ENCODE data around the gene SEMA3G.
A peak's percentile ranks its signal among the peaks of the same experiment; 100 is the strongest.

The SEMA3G gene

DNA sequence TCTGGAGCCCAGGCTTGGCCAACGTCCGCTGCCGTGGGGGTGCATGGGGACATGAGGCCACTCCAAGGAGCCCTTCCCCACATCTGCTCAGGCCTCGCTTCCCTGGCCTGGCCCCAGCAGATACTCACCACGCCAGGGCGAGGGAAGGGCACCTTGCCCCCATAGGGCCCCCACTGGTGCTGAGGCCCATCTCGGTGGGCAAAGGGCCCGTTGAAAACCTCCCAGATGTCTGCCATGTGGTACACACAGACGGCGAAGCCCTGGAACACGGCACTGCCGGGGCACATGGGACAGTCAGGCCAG is 4.7 kb downstream of the SEMA3G start:
- Histone ChIP-seq H3K18ac (ENCODE audit: low read depth in 1 of 2, low read length in 2 of 2) (no peak overlapping the region), H3K4ac (ENCODE audit: low read depth in 1 of 2, low read length in 2 of 2) (no peak overlapping the region), H4K8ac (ENCODE audit: low read length) (no peak overlapping the region), H3K4me3 (ENCODE audit: insufficient read depth in 1 of 2, low read depth in 1 of 2, low read length in 2 of 2) (no peak overlapping the region), H2BK12ac (ENCODE audit: low read length in 2 of 2) (no peak overlapping the region), H3K4me2 (ENCODE audit: low read length, poor library complexity, severe bottlenecking) (no peak overlapping the region), H3K9me3 (ENCODE audit: control insufficient read depth, low read length) (no peaks in the 10 kb centered on the region), H2AFZ (ENCODE audit: low read depth, low read length) (no peak overlapping the region), H2BK15ac (ENCODE audit: low read depth, poor library complexity, severe bottlenecking) (no peak overlapping the region), H4K91ac (ENCODE audit: low read length) (no peak overlapping the region), H2BK5ac (ENCODE audit: low read depth, low read length, poor library complexity, severe bottlenecking) (no peak overlapping the region), H3K27ac (ENCODE audit: low read length, poor library complexity, severe bottlenecking) (no peak overlapping the region), H3K79me1 (replicated peaks; ENCODE audit: low read length, poor library complexity, severe bottlenecking) (no peaks in the 10 kb centered on the region), H3K14ac (ENCODE audit: low read length in 2 of 2) (no peak overlapping the region), H3K36me3 (ENCODE audit: control insufficient read depth in 1 of 2, insufficient read depth in 2 of 2, low read depth in 1 of 2, low read length in 2 of 2) (no peaks in the 10 kb centered on the region), H3K27me3 (ENCODE audit: control insufficient read depth in 1 of 2, insufficient read depth in 1 of 2, low read length in 2 of 2) (peaks cover under 1 to 20% of the 10 kb centered on the region in 2 experiments), H3K4me1 (ENCODE audit: control insufficient read depth, insufficient read depth, low read depth, low read length) (peaks cover 7% of the 10 kb centered on the region), H2AK5ac (ENCODE audit: low read length, severe bottlenecking) (no peak overlapping the region), H3K9ac (ENCODE audit: low read length) (no peak overlapping the region), H3K23ac (ENCODE audit: low read length in 2 of 2) (no peak overlapping the region), H2BK120ac (ENCODE audit: low read depth, low read length) (no peak overlapping the region)
- 96% methylated on average over 12 of the region's 12 CpGs for WGBS
- DNase-seq, result no peak

DNA sequence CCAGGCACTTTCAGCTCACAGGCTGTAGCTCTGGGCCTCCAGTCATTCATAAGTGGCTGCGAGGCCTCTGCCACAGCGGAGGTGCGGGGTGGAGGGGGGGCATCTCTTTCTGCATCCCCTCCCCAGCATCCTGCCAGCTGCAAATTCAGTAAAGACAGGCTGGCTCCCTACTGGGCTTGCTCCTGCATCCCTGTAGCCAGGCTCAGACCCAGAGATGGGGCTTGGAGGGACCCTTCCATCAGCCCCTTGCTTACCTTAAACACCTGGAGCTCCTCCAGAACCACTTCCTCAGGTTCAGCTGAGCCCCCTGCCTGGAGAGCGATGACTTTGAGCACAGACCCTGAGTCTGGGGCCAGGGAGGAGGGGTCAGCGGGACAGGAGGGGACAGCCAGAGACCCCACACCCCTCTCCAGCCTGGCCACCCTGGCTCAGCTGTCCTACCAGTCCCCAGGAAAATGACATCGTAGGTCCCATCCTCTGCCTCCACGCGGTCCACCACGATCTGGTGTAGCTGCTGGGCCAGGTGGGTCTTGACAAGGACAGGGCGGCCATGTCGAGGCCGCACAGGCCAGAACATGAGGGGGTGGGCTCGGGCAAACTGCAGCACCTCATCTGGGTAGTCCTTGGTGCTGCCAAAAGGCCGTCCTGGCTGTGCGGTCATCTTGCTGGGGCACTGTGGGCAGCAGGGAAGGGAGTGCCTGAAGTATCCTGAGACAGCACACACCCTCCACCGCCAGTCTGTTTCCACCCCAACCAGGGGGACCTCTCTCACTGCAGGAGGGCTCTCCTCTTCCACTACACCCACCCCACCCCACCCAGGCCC is 5.3 kb downstream of the SEMA3G start:
- no peaks in the 10 kb centered on the region for H3K9me3 ChIP-seq (ENCODE audit: control insufficient read depth, low read length)
- H3K23ac ChIP-seq (ENCODE audit: low read length in 2 of 2), result no peak overlapping the region
- H3K79me1 ChIP-seq (replicated peaks; ENCODE audit: low read length, poor library complexity, severe bottlenecking), result no peaks in the 10 kb centered on the region
- H2AK5ac ChIP-seq (ENCODE audit: low read length, severe bottlenecking), result no peak overlapping the region
- H3K4ac ChIP-seq (ENCODE audit: low read depth in 1 of 2, low read length in 2 of 2), result no peak overlapping the region
- H2BK120ac ChIP-seq (ENCODE audit: low read depth, low read length), result no peak overlapping the region
- no peak overlapping the region for H2BK5ac ChIP-seq (ENCODE audit: low read depth, low read length, poor library complexity, severe bottlenecking)
- H3K4me2 ChIP-seq (ENCODE audit: low read length, poor library complexity, severe bottlenecking), result no peak overlapping the region
- H3K9ac ChIP-seq (ENCODE audit: low read length), result no peak overlapping the region
- no peak overlapping the region for H3K18ac ChIP-seq (ENCODE audit: low read depth in 1 of 2, low read length in 2 of 2)
- no peak for DNase-seq
- no peak overlapping the region for H3K4me3 ChIP-seq (ENCODE audit: insufficient read depth in 1 of 2, low read depth in 1 of 2, low read length in 2 of 2)
- 88% methylated on average over 16 of the region's 16 CpGs for WGBS
- no peak overlapping the region for H4K91ac ChIP-seq (ENCODE audit: low read length)
- H3K27ac ChIP-seq (ENCODE audit: low read length, poor library complexity, severe bottlenecking), result no peak overlapping the region
- H2BK15ac ChIP-seq (ENCODE audit: low read depth, poor library complexity, severe bottlenecking), result no peak overlapping the region
- H3K27me3 ChIP-seq (ENCODE audit: control insufficient read depth in 1 of 2, insufficient read depth in 1 of 2, low read length in 2 of 2), result peaks cover 6 to 24% of the 10 kb centered on the region in 2 experiments
- H2BK12ac ChIP-seq (ENCODE audit: low read length in 2 of 2), result no peak overlapping the region
- no peak overlapping the region for H4K8ac ChIP-seq (ENCODE audit: low read length)
- peaks cover 2% of the 10 kb centered on the region for H3K4me1 ChIP-seq (ENCODE audit: control insufficient read depth, insufficient read depth, low read depth, low read length)
- H2AFZ ChIP-seq (ENCODE audit: low read depth, low read length), result no peak overlapping the region
- H3K36me3 ChIP-seq (ENCODE audit: control insufficient read depth in 1 of 2, insufficient read depth in 2 of 2, low read depth in 1 of 2, low read length in 2 of 2), result no peaks in the 10 kb centered on the region
- no peak overlapping the region for H3K14ac ChIP-seq (ENCODE audit: low read length in 2 of 2)

DNA sequence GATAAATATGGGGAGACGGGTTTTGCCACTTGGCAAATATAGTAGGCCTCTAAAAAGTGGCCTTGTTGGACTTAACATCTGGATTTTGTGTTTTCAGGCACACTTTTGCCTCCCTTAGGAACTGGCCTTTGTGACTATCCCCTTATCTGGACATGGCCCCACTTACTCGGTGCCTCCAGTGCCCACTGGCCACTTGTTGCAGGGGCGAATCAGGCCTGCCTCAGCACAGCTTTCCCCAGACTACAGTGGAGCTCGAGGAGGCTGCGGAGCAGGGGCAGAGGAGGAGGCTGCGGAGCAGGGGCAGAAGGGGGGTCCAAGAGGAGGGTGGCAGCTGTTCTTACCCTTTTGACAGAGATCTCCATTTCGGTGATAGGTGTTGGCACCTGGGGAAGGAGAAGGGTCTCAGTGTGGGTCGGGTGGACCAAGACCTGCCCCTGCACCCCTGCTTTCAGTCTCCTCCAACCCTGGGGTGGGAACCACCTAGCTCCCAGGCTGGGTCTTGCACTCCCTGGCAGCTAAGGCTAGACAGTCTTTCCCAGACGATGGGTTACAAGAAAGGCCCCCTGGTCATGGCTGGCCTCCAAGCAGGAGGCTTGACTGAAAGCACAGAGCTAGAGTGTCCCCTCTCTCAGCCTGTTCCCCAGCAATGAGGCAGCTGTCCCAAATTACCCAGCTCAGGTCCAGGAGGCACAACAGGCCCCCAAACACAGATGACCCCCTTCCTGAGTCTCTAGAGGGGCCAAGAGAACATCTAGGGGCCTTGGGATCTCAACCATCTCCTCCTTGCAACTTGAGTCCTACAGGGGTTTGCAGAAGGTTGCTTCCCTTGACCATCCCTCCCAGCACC is 6.1 kb downstream of the SEMA3G start:
- peaks cover 10 to 22% of the 10 kb centered on the region in 2 experiments for H3K27me3 ChIP-seq (ENCODE audit: control insufficient read depth in 1 of 2, insufficient read depth in 1 of 2, low read length in 2 of 2)
- H3K18ac ChIP-seq (ENCODE audit: low read depth in 1 of 2, low read length in 2 of 2), result no peak overlapping the region
- no peak overlapping the region for H2AFZ ChIP-seq (ENCODE audit: low read depth, low read length)
- H2BK5ac ChIP-seq (ENCODE audit: low read depth, low read length, poor library complexity, severe bottlenecking), result no peak overlapping the region
- no peak overlapping the region for H3K4me2 ChIP-seq (ENCODE audit: low read length, poor library complexity, severe bottlenecking)
- peak overlapping the region; percentile 50 for H4K8ac ChIP-seq (ENCODE audit: low read length)
- no peak overlapping the region for H2AK5ac ChIP-seq (ENCODE audit: low read length, severe bottlenecking)
- no peaks in the 10 kb centered on the region for H3K9me3 ChIP-seq (ENCODE audit: control insufficient read depth, low read length)
- no peak overlapping the region for H4K91ac ChIP-seq (ENCODE audit: low read length)
- H3K27ac ChIP-seq (ENCODE audit: low read length, poor library complexity, severe bottlenecking), result no peak overlapping the region
- no peak overlapping the region for H2BK15ac ChIP-seq (ENCODE audit: low read depth, poor library complexity, severe bottlenecking)
- no peak for DNase-seq
- no peak overlapping the region for H3K9ac ChIP-seq (ENCODE audit: low read length)
- no peaks in the 10 kb centered on the region for H3K36me3 ChIP-seq (ENCODE audit: control insufficient read depth in 1 of 2, insufficient read depth in 2 of 2, low read depth in 1 of 2, low read length in 2 of 2)
- no peak overlapping the region for H2BK120ac ChIP-seq (ENCODE audit: low read depth, low read length)
- 94% methylated on average over 9 of the region's 9 CpGs for WGBS
- H3K79me1 ChIP-seq (replicated peaks; ENCODE audit: low read length, poor library complexity, severe bottlenecking), result no peaks in the 10 kb centered on the region
- no peak overlapping the region for H3K14ac ChIP-seq (ENCODE audit: low read length in 2 of 2)
- H3K4me3 ChIP-seq (ENCODE audit: insufficient read depth in 1 of 2, low read depth in 1 of 2, low read length in 2 of 2), result no peak overlapping the region
- H3K23ac ChIP-seq (ENCODE audit: low read length in 2 of 2), result no peak overlapping the region
- no peak overlapping the region for H2BK12ac ChIP-seq (ENCODE audit: low read length in 2 of 2)
- H3K4me1 ChIP-seq (ENCODE audit: control insufficient read depth, insufficient read depth, low read depth, low read length), result peaks cover 2% of the 10 kb centered on the region
- no peak overlapping the region for H3K4ac ChIP-seq (ENCODE audit: low read depth in 1 of 2, low read length in 2 of 2)

DNA sequence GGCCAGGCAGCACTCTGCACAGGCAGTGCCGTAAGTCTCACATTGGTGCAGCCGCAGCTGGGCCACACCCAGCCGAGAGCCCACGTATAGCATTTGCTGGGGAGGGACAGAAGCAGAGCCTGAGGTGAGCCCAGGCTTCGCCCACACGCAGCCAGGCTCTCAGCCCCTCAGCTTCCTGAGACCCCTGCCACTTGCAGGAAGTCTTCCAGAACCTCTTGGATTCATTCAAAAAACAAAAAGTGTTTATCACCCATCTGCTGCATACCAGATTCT is 6.9 kb downstream of the SEMA3G start:
- peaks cover 2% of the 10 kb centered on the region for H3K4me1 ChIP-seq (ENCODE audit: control insufficient read depth, insufficient read depth, low read depth, low read length)
- no peak overlapping the region for H3K4ac ChIP-seq (ENCODE audit: low read depth in 1 of 2, low read length in 2 of 2)
- no peak overlapping the region for H3K4me3 ChIP-seq (ENCODE audit: insufficient read depth in 1 of 2, low read depth in 1 of 2, low read length in 2 of 2)
- H2AFZ ChIP-seq (ENCODE audit: low read depth, low read length), result no peak overlapping the region
- no peak overlapping the region for H3K4me2 ChIP-seq (ENCODE audit: low read length, poor library complexity, severe bottlenecking)
- no peak overlapping the region for H3K27ac ChIP-seq (ENCODE audit: low read length, poor library complexity, severe bottlenecking)
- H3K79me1 ChIP-seq (replicated peaks; ENCODE audit: low read length, poor library complexity, severe bottlenecking), result no peaks in the 10 kb centered on the region
- H2BK12ac ChIP-seq (ENCODE audit: low read length in 2 of 2), result peak overlapping the region in 1 of 2 experiments; percentile 40
- peaks cover 10 to 19% of the 10 kb centered on the region in 2 experiments for H3K27me3 ChIP-seq (ENCODE audit: control insufficient read depth in 1 of 2, insufficient read depth in 1 of 2, low read length in 2 of 2)
- H4K91ac ChIP-seq (ENCODE audit: low read length), result no peak overlapping the region
- H2BK5ac ChIP-seq (ENCODE audit: low read depth, low read length, poor library complexity, severe bottlenecking), result no peak overlapping the region
- no peak overlapping the region for H3K18ac ChIP-seq (ENCODE audit: low read depth in 1 of 2, low read length in 2 of 2)
- no peaks in the 10 kb centered on the region for H3K9me3 ChIP-seq (ENCODE audit: control insufficient read depth, low read length)
- WGBS, result 91% methylated on average over 6 of the region's 6 CpGs
- H3K14ac ChIP-seq (ENCODE audit: low read length in 2 of 2), result no peak overlapping the region
- H2AK5ac ChIP-seq (ENCODE audit: low read length, severe bottlenecking), result no peak overlapping the region
- no peak overlapping the region for H2BK120ac ChIP-seq (ENCODE audit: low read depth, low read length)
- H3K9ac ChIP-seq (ENCODE audit: low read length), result no peak overlapping the region
- H4K8ac ChIP-seq (ENCODE audit: low read length), result no peak overlapping the region
- H2BK15ac ChIP-seq (ENCODE audit: low read depth, poor library complexity, severe bottlenecking), result no peak overlapping the region
- H3K36me3 ChIP-seq (ENCODE audit: control insufficient read depth in 1 of 2, insufficient read depth in 2 of 2, low read depth in 1 of 2, low read length in 2 of 2), result no peaks in the 10 kb centered on the region
- H3K23ac ChIP-seq (ENCODE audit: low read length in 2 of 2), result no peak overlapping the region
- no peak for DNase-seq

Measured in mesenchymal stem cell (in vitro differentiated cells and primary cell).